ENCODE data around the gene TSPO. TPM values are rescaled to one million over a fixed set of nuclear protein-coding genes. Genes with fewer than 3 reads are reported as not detected.

Gene TSPO
- total RNA-seq, 2 donors from 2014 or later, result 266 to 426 TPM

GRCh38 chr22:43211941-43212433, 60.6 kb downstream of the TSPO start:
- no peak for DNase-seq

DNA sequence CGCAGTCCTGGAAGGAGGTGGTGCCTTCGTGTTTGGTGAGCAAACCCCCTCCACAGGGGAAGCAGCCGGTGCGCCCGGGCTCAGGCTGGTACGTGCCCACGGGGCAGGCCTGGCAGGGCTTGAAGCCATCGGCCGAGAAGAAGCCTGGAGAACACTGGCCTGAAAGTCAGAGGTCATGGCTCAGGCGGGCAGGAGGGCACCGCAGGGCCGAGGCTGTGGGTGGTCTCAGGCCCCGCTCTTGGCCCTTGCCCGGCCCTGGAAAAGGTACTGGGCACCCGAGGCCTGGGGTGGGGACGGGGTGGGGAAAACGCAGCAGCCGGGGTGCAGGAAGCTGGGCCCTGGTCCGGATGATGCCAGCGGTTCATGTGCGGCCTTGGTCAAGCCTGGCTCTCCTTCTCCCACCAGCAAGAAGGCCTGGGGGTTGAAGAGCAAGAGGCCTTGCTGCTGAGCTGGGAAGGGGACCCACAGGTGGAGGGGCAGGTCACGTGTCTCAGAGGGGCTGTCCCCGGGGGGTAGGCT, 61.1 kb downstream of the TSPO start:
- intact Hi-C loops (cut with DNase I), result no loop called here
- no peak for DNase-seq
- TF ChIP-seq, protein P1, sequence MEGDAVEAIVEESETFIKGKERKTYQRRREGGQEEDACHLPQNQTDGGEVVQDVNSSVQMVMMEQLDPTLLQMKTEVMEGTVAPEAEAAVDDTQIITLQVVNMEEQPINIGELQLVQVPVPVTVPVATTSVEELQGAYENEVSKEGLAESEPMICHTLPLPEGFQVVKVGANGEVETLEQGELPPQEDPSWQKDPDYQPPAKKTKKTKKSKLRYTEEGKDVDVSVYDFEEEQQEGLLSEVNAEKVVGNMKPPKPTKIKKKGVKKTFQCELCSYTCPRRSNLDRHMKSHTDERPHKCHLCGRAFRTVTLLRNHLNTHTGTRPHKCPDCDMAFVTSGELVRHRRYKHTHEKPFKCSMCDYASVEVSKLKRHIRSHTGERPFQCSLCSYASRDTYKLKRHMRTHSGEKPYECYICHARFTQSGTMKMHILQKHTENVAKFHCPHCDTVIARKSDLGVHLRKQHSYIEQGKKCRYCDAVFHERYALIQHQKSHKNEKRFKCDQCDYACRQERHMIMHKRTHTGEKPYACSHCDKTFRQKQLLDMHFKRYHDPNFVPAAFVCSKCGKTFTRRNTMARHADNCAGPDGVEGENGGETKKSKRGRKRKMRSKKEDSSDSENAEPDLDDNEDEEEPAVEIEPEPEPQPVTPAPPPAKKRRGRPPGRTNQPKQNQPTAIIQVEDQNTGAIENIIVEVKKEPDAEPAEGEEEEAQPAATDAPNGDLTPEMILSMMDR (IDR thresholded peaks at IDR 0.05), result no peak

More at GRCh38 chr22:43211941-43212433, 60.6 kb downstream of the TSPO start:
- no peak overlapping the region for H3K4me3 ChIP-seq
- H3K27ac ChIP-seq, result no peak overlapping the region
- H3K9ac ChIP-seq (ENCODE audit: low read depth in 2 of 2, low read length in 2 of 2), result no peak overlapping the region
- no peaks in the 10 kb centered on the region for H3K27me3 ChIP-seq
- intact Hi-C loops (cut with DNase I), result no loop called here
- H3K9me3 ChIP-seq, result no peaks in the 10 kb centered on the region
- H3K36me3 ChIP-seq, result no peaks in the 10 kb centered on the region
- TF ChIP-seq, protein P1 (IDR thresholded peaks at IDR 0.05), result no peak
- no peaks in the 10 kb centered on the region for H3K4me1 ChIP-seq

More for the DNA sequence above, 61.1 kb downstream of the TSPO start:
- no peaks in the 10 kb centered on the region for H3K9me3 ChIP-seq
- no peaks in the 10 kb centered on the region for H3K27me3 ChIP-seq
- no peak overlapping the region for H3K9ac ChIP-seq (ENCODE audit: low read depth in 2 of 2, low read length in 2 of 2)
- no peaks in the 10 kb centered on the region for H3K36me3 ChIP-seq
- no peak overlapping the region for H3K4me3 ChIP-seq
- no peak overlapping the region for H3K27ac ChIP-seq
- H3K4me1 ChIP-seq, result no peaks in the 10 kb centered on the region

Other genes with a start within 250 kb of the TSPO start
- gene PACSIN2, start 136.4 kb upstream of the TSPO start, total RNA-seq, result 100 to 1,000 TPM; 143 to 160 TPM
- gene TTLL1, start 62.2 kb upstream of the TSPO start, total RNA-seq, result 1 to 10 TPM; 1.9 to 3.3 TPM
- gene BIK, start 40.8 kb upstream of the TSPO start, total RNA-seq, result 10 to 100 TPM; 29.5 to 31.4 TPM
- gene MCAT, start 8.2 kb upstream of the TSPO start, total RNA-seq, result 10 to 100 TPM; 17.9 to 35.1 TPM
- 100 to 1,000 TPM in 1 of 2 donors, 10 to 100 TPM in 1; 89.3 to 147 TPM for gene TTLL12, start 35.6 kb downstream of the TSPO start, total RNA-seq
- 1 to 10 TPM; 1.7 to 5.6 TPM for gene SCUBE1, start 191.8 kb downstream of the TSPO start, total RNA-seq

Data from colonic mucosa (tissue), 4 donors.